HEK293T (cell line): ENCODE results near the gene CLDN9.

Source experiments
- ARNT ChIP-seq: fragments of 450-650 bp; IDR thresholded peaks from 2 replicates; pipeline ENCODE4 v1.6.1; 2017; ENCODE audit warnings: mild to moderate bottlenecking
- CTBP1 ChIP-seq: fragments of 450-650 bp; IDR thresholded peaks from 2 replicates; pipeline ENCODE4 v1.6.1; 2016; ENCODE audit warnings: borderline replicate concordance
- FOXA1 ChIP-seq: fragments of 450-650 bp; IDR thresholded peaks from 2 replicates; pipeline ENCODE4 v1.6.1; 2016; ENCODE audit warnings: mild to moderate bottlenecking
- FOXM1 ChIP-seq: fragments of 450-650 bp; IDR thresholded peaks from 2 replicates; pipeline ENCODE4 v1.6.1; 2017; ENCODE audit warnings: mild to moderate bottlenecking, borderline replicate concordance
- HDGF ChIP-seq: fragments of 450-650 bp; IDR thresholded peaks from 2 replicates; pipeline ENCODE4 v1.6.1; 2017; ENCODE audit warnings: antibody characterized with exemption, borderline replicate concordance
- LEF1 ChIP-seq: fragments of 450-650 bp; IDR thresholded peaks from 2 replicates; pipeline ENCODE4 v1.6.1; 2017; ENCODE audit warnings: mild to moderate bottlenecking, borderline replicate concordance
- NFRKB ChIP-seq: fragments of 450-650 bp; IDR thresholded peaks from 2 replicates; pipeline ENCODE4 v1.6.1; 2016; ENCODE audit warnings: mild to moderate bottlenecking, moderate library complexity
- SP1 ChIP-seq: fragments of 450-650 bp; IDR thresholded peaks from 2 replicates; pipeline ENCODE4 v1.6.1; 2017
- SUZ12 ChIP-seq: fragments of 450-650 bp; IDR thresholded peaks from 2 replicates; pipeline ENCODE4 v1.6.1; 2016; ENCODE audit warnings: mild to moderate bottlenecking
- TARDBP ChIP-seq: fragments of 450-650 bp; IDR thresholded peaks from 2 replicates; pipeline ENCODE4 v1.6.1; 2016

- TF ChIP-seq SUZ12 (no peak), LEF1 (no peak), FOXM1 (no peak), HDGF (no peak), SP1 (no peak), NFRKB (no peak), TARDBP (no peak), FOXA1 (no peak), CTBP1 (no peak), ARNT (no peak)
Measured at GRCh38 chr16:2973605-2974318, 39.0 kb upstream of the CLDN9 start.
